ENCODE measurements around the gene RNU7-1.

DNA sequence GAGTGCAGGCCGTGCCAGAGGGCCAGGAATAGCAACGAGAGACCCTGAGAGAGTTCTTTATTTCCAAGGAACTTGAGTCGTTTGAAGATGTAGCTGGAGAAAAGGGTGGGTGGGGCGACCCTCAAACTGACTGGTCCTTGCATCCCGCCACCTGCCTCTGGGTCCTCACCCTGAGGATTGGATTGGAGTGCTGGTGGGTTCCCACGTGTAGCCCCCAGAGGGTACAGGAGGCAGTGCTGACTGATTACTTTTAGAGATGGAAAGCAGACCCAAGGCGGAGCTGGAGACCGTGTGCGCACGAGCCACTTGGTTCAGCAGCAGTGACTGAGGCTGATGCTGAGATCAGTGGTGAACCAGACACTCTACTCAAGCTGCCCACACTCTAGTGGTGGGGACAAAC lies 34.0 kb downstream of the RNU7-1 start:
- TF ChIP-seq POLR2A (IDR thresholded peaks at IDR 0.05): no peak
- TF ChIP-seq, protein P1, sequence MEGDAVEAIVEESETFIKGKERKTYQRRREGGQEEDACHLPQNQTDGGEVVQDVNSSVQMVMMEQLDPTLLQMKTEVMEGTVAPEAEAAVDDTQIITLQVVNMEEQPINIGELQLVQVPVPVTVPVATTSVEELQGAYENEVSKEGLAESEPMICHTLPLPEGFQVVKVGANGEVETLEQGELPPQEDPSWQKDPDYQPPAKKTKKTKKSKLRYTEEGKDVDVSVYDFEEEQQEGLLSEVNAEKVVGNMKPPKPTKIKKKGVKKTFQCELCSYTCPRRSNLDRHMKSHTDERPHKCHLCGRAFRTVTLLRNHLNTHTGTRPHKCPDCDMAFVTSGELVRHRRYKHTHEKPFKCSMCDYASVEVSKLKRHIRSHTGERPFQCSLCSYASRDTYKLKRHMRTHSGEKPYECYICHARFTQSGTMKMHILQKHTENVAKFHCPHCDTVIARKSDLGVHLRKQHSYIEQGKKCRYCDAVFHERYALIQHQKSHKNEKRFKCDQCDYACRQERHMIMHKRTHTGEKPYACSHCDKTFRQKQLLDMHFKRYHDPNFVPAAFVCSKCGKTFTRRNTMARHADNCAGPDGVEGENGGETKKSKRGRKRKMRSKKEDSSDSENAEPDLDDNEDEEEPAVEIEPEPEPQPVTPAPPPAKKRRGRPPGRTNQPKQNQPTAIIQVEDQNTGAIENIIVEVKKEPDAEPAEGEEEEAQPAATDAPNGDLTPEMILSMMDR (IDR thresholded peaks at IDR 0.05): no peak

Data from ovary (tissue), 3 donors.